Adrenal gland (tissue), 5 donors: ENCODE results near the gene LHFPL6.

Source experiments
- POLR2A ChIP-seq, 2 donors: fragments of 450-650 bp; IDR thresholded peaks; one replicate each; pipeline ENCODE4 v1.6.1; 2017; ENCODE audit warnings: antibody characterized with exemption in 2 of 2, mild to moderate bottlenecking in 2 of 2, moderate library complexity in 1 of 2
- TF ChIP-seq, protein P1 (sequence below), 6 experiments: fragments of 450-650 bp in 4 of 6; fragments of 200-600 bp in 2 of 6; sonication (generic) in 1 of 6; IDR thresholded peaks; 1 replicate in 5 of 6; 2 replicates in 1 of 6; pipeline versions ENCODE4 v1.5.1 to v1.8.0; 2016 to 2021; ENCODE audit warnings: antibody characterized with exemption in 6 of 6, mild to moderate bottlenecking in 2 of 6, moderate library complexity in 1 of 6
- donor health status: DM: no; HTN: no; CAD: no.

GRCh38 chr13:39516096-39516495 is 86.9 kb downstream of the LHFPL6 start:
- TF ChIP-seq, protein P1, sequence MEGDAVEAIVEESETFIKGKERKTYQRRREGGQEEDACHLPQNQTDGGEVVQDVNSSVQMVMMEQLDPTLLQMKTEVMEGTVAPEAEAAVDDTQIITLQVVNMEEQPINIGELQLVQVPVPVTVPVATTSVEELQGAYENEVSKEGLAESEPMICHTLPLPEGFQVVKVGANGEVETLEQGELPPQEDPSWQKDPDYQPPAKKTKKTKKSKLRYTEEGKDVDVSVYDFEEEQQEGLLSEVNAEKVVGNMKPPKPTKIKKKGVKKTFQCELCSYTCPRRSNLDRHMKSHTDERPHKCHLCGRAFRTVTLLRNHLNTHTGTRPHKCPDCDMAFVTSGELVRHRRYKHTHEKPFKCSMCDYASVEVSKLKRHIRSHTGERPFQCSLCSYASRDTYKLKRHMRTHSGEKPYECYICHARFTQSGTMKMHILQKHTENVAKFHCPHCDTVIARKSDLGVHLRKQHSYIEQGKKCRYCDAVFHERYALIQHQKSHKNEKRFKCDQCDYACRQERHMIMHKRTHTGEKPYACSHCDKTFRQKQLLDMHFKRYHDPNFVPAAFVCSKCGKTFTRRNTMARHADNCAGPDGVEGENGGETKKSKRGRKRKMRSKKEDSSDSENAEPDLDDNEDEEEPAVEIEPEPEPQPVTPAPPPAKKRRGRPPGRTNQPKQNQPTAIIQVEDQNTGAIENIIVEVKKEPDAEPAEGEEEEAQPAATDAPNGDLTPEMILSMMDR (IDR thresholded peaks at IDR 0.05), result no peak
- TF ChIP-seq POLR2A (IDR thresholded peaks at IDR 0.05), result no peak
